H1 (cell line): ENCODE data around the gene LDHB. TPM values are rescaled to one million over a fixed set of nuclear protein-coding genes. Genes with fewer than 3 reads are reported as not detected.

Source experiments
- CTCF ChIA-PET: fragments of 300-600 bp; sonication (Branson Sonifier 250); formaldehyde crosslinking; loops from one replicate; lab custom pipeline; 2021; ENCODE audit not compliant: partially characterized antibody; lab: Charles Lee
- POLR2A ChIA-PET: fragments of 300-600 bp; sonication (Branson Sonifier 250); formaldehyde crosslinking; loops from one replicate; lab custom pipeline; 2021; ENCODE audit warnings: inconsistent platforms; ENCODE audit not compliant: partially characterized antibody; lab: Charles Lee
- DNase-seq, 2 experiments: peaks; one replicate each; pipeline versions ENCODE4 v3.0.0 to v3.0.0-alpha.2; 2010 to 2022; ENCODE audit warnings: low spot score in 2 of 2, low read depth in 1 of 2, mixed read lengths in 1 of 2
- FAIRE-seq: peaks from 2 replicates; lab custom pipeline; 2011; peaks lifted over from hg19 to GRCh38; lab: Jason Lieb, UNC
- H2AFZ ChIP-seq: 2 replicates; pipeline ENCODE4 v1.8.1; 2012; ENCODE audit warnings: low read length, inconsistent platforms
- H2AK5ac ChIP-seq: 2 replicates; pipeline ENCODE4 v1.6.1; 2013; ENCODE audit warnings: low read depth, low read length
- H2BK120ac ChIP-seq: replicated peaks from 2 replicates; pipeline ENCODE3; 2013; ENCODE audit warnings: low read depth, low read length, inconsistent platforms
- H2BK12ac ChIP-seq: 2 replicates; pipeline ENCODE4 v1.6.1; 2013; ENCODE audit warnings: low read depth, low read length
- H2BK15ac ChIP-seq: 2 replicates; pipeline ENCODE4 v1.6.1; 2013; ENCODE audit warnings: low read length
- H2BK20ac ChIP-seq: 2 replicates; pipeline ENCODE4 v1.6.1; 2013; ENCODE audit warnings: low read length
- H2BK5ac ChIP-seq: 2 replicates; pipeline ENCODE4 v1.6.1; 2013; ENCODE audit warnings: low read depth, low read length
- H3K14ac ChIP-seq: 2 replicates; pipeline ENCODE4 v1.6.1; 2013; ENCODE audit warnings: inconsistent platforms; ENCODE audit not compliant: insufficient read length
- H3K18ac ChIP-seq: 2 replicates; pipeline ENCODE4 v1.6.1; 2013; ENCODE audit warnings: low read length; ENCODE audit errors: extremely low read depth
- H3K23ac ChIP-seq: 2 replicates; pipeline ENCODE4 v1.6.1; 2013; ENCODE audit warnings: inconsistent platforms; ENCODE audit not compliant: insufficient read length
- H3K23me2 ChIP-seq: 2 replicates; pipeline ENCODE4 v1.6.1; 2013; ENCODE audit warnings: low read depth, low read length
- H3K27ac ChIP-seq: 2 replicates; pipeline ENCODE4 v1.6.1; 2011; ENCODE audit warnings: low read depth, low read length, inconsistent platforms
- H3K27me3 ChIP-seq, 4 experiments: replicated peaks in 1 of 4; 1 replicate in 1 of 4; 2 replicates in 3 of 4; pipeline versions ENCODE4 v1.6.1 to v1.8.1; 2011 to 2013; ENCODE audit warnings: low read length in 3 of 4, mild to moderate bottlenecking in 3 of 4, inconsistent platforms in 2 of 4, mixed read lengths in 2 of 4, moderate library complexity in 1 of 4; ENCODE audit not compliant: control insufficient read depth in 3 of 4, insufficient read depth in 3 of 4; ENCODE audit errors: extremely low read depth in 1 of 4
- H3K36me3 ChIP-seq, 4 experiments: 2 replicates each; pipeline versions ENCODE4 v1.6.1 to v1.8.1; 2011 to 2013; ENCODE audit warnings: mild to moderate bottlenecking in 4 of 4, low read length in 3 of 4, moderate library complexity in 2 of 4, control low read depth in 1 of 4, inconsistent platforms in 1 of 4; ENCODE audit not compliant: insufficient read depth in 4 of 4, control insufficient read depth in 2 of 4
- H3K4ac ChIP-seq: replicated peaks from 2 replicates; pipeline ENCODE3; 2013; ENCODE audit warnings: low read length, low read depth, mixed read lengths, inconsistent platforms; ENCODE audit not compliant: insufficient read length
- H3K4me1 ChIP-seq, 4 experiments: replicated peaks in 1 of 4; 1 replicate in 1 of 4; 2 replicates in 3 of 4; pipeline versions ENCODE4 v1.6.1 to v1.8.1; 2011 to 2013; ENCODE audit warnings: low read length in 3 of 4, inconsistent platforms in 2 of 4, mixed read lengths in 1 of 4; ENCODE audit not compliant: insufficient read depth in 4 of 4, control insufficient read depth in 3 of 4
- H3K4me2 ChIP-seq, 2 experiments: 2 replicates each; pipeline versions ENCODE4 v1.6.1 to v1.8.1; 2011 to 2013; ENCODE audit warnings: low read depth in 2 of 2, low read length in 2 of 2, control low read depth in 1 of 2, inconsistent platforms in 1 of 2, mild to moderate bottlenecking in 1 of 2; ENCODE audit not compliant: insufficient read depth in 1 of 2
- H3K4me3 ChIP-seq, 4 experiments: fragments of 200-600, 300-600 bp in 1 of 4; sonication (generic), shearing (Covaris generic), sonication (Bioruptor Twin) in 1 of 4; 2 replicates each; pipeline versions ENCODE4 v1.5.1 to v1.8.1; 2011 to 2016; ENCODE audit warnings: low read length in 4 of 4, low read depth in 3 of 4, control low read depth in 2 of 4, inconsistent platforms in 2 of 4, mild to moderate bottlenecking in 2 of 4, mixed read lengths in 1 of 4, moderate library complexity in 1 of 4; ENCODE audit not compliant: insufficient read depth in 2 of 4; ENCODE audit errors: extremely low read depth in 1 of 4
- H3K56ac ChIP-seq: replicated peaks from 2 replicates; pipeline ENCODE3; 2013; ENCODE audit warnings: low read depth, mild to moderate bottlenecking, mixed read lengths, low read length, inconsistent platforms; ENCODE audit not compliant: insufficient read length
- H3K79me1 ChIP-seq: 2 replicates; pipeline ENCODE4 v1.6.1; 2013; ENCODE audit warnings: low read depth, low read length, control low read depth
- H3K79me2 ChIP-seq, 2 experiments: 2 replicates each; pipeline versions ENCODE4 v1.6.1 to v1.8.1; 2012 to 2013; ENCODE audit warnings: low read length in 2 of 2, mild to moderate bottlenecking in 2 of 2, inconsistent platforms in 1 of 2; ENCODE audit not compliant: insufficient read depth in 2 of 2, control insufficient read depth in 1 of 2
- H3K9ac ChIP-seq, 4 experiments: replicated peaks in 1 of 4; 1 replicate in 1 of 4; 2 replicates in 3 of 4; pipeline versions ENCODE4 v1.6.1 to v1.8.1; 2011 to 2013; ENCODE audit warnings: low read depth in 3 of 4, low read length in 3 of 4, control low read depth in 2 of 4, mild to moderate bottlenecking in 2 of 4, moderate library complexity in 2 of 4, inconsistent platforms in 1 of 4; ENCODE audit errors: extremely low read depth in 1 of 4
- H3K9me3 ChIP-seq, 2 experiments: 2 replicates each; pipeline versions ENCODE4 v1.6.1 to v1.8.1; 2012 to 2013; ENCODE audit warnings: mild to moderate bottlenecking in 2 of 2, moderate library complexity in 2 of 2, control low read depth in 1 of 2, inconsistent platforms in 1 of 2, low read depth in 1 of 2, low read length in 1 of 2, mixed read lengths in 1 of 2; ENCODE audit not compliant: insufficient read depth in 2 of 2
- H4K20me1 ChIP-seq, 2 experiments: replicated peaks in 1 of 2; 2 replicates each; pipeline versions ENCODE3 to v1.8.1; 2011 to 2013; ENCODE audit warnings: inconsistent platforms in 2 of 2, low read length in 2 of 2, mild to moderate bottlenecking in 1 of 2; ENCODE audit not compliant: insufficient read depth in 2 of 2, control insufficient read depth in 1 of 2
- H4K5ac ChIP-seq: 2 replicates; pipeline ENCODE4 v1.6.1; 2013; ENCODE audit warnings: low read length, low read depth, mixed read lengths, inconsistent platforms; ENCODE audit not compliant: insufficient read length
- H4K8ac ChIP-seq: 2 replicates; pipeline ENCODE4 v1.8.0; 2013; ENCODE audit warnings: mild to moderate bottlenecking, moderate library complexity, low read length, inconsistent platforms; ENCODE audit not compliant: insufficient read depth; ENCODE audit errors: extremely low read depth
- H4K91ac ChIP-seq: replicated peaks from 2 replicates; pipeline ENCODE3; 2013; ENCODE audit warnings: low read length, mixed read lengths, inconsistent platforms; ENCODE audit not compliant: insufficient read length
- HDAC2 ChIP-seq, 2 experiments: fragments of 300-600 bp in 1 of 2; sonication (generic) in 1 of 2; IDR thresholded peaks; 2 replicates each; pipeline ENCODE4 v1.6.1; 2011 to 2012; ENCODE audit warnings: low read depth in 2 of 2, low read length in 2 of 2, mild to moderate bottlenecking in 2 of 2, moderate library complexity in 2 of 2, borderline replicate concordance in 1 of 2, inconsistent platforms in 1 of 2
- POLR2A ChIP-seq, 2 experiments: IDR thresholded peaks; 1 replicate in 1 of 2; 2 replicates in 1 of 2; pipeline ENCODE4 v1.6.1; 2011; ENCODE audit warnings: low read depth in 2 of 2, low read length in 2 of 2, mild to moderate bottlenecking in 2 of 2; ENCODE audit errors: control extremely low read depth in 1 of 2
- TEAD4 ChIP-seq: IDR thresholded peaks from 2 replicates; pipeline ENCODE4 v1.6.1; 2012; ENCODE audit warnings: low read depth, low read length, inconsistent platforms, mixed read lengths
- ZNF274 ChIP-seq: IDR thresholded peaks from 2 replicates; pipeline ENCODE4 v1.7.0; 2012; ENCODE audit warnings: low read length, borderline replicate concordance; ENCODE audit errors: extremely low read depth
- polyA plus RNA-seq, 7 experiments: library from polyadenylated mRNA; depleted of rRNA in 3 of 7; stranded (reverse) in 5 of 7; unstranded in 2 of 7; fragments of >200 nt in 5 of 7; fragments of 200-250 nt in 2 of 7; gene quantifications; 1 replicate in 5 of 7; 2 replicates in 1 of 7; 4 replicates in 1 of 7; pipeline versions ENCODE4 v1.2.1 to v1.2.3, GENCODE V29; 2011 to 2013; ENCODE audit warnings: missing spikeins in 2 of 7, mixed read lengths in 2 of 7
- total RNA-seq: library from RNA; stranded (reverse); fragmentation: NEBNext Ultra II Directional; extraction: Animal tissue kit (Norgen Biotek cat#: 25700); gene quantifications from 2 replicates; pipeline ENCODE4 v1.2.1, GENCODE V29; 2021

LDHB gene
- total and polyA plus RNA-seq, 2 of the 8 experiments (the other 6 are each of a cell fraction or from before 2014, with no cell fraction given) = 1,177 to 1,781 TPM

DNA sequence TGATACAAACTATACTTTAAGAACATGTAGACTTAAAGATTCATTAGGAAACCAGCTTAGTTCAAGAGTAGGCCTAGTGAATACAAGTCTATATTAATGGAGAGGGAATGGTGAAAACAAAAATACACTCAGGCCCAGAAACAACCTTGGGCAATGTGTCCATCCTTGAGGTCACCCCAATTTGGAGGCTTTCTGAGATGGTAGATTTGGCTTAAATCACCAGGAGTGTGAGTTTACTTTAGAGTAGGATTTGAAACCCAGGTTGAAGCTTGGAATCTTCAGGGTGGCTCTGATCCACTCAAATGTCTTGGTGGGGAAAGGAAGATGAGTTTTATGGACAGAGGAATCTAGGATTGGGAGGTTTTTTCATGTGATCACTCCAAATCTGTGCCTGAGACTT lies 10.5 kb downstream of the LDHB start:
- H3K23ac ChIP-seq = no peak overlapping the region
- H4K8ac ChIP-seq = no peak overlapping the region
- no peak overlapping the region for H2BK20ac ChIP-seq
- no peaks in the 10 kb centered on the region for H3K23me2 ChIP-seq
- H3K79me2 ChIP-seq = peaks cover 0 to 77% of the 10 kb centered on the region in 2 experiments; a peak in 3 of 4 replicates
- H2BK120ac ChIP-seq = no peak overlapping the region
- ChIA-PET CTCF (interaction anchor here (0.7 kb wide), 1 partner anchor 33 kb away, joined by 3 read pairs; no protein-coding TSS in a partner anchor), POLR2A (interaction anchor here (0.6 to 10.4 kb wide), 8 partner anchors 7 to 1471 kb away, joined by 3 to 123 read pairs (median 6); partner anchors contain the start of gene LDHB)
- TF ChIP-seq POLR2A (IDR thresholded peaks at IDR 0.05; ENCODE audit: control extremely low read depth in 1 of 2, low read depth in 2 of 2, low read length in 2 of 2) = peak in 1 of 2 experiments; percentile 56; a peak in 1 of 3 replicates
- no peak for TF ChIP-seq HDAC2 (IDR thresholded peaks at IDR 0.05; ENCODE audit: borderline replicate concordance in 1 of 2, low read depth in 2 of 2, low read length in 2 of 2)
- no peak for TF ChIP-seq TEAD4
- no peak for TF ChIP-seq ZNF274
- no peak overlapping the region for H3K4me2 ChIP-seq
- H2AFZ ChIP-seq = no peak overlapping the region
- peaks cover 38 to 98% (median 79%) of the 10 kb centered on the region in 4 experiments for H3K36me3 ChIP-seq
- peaks cover 0 to 4% (median 3%) of the 10 kb centered on the region in 4 experiments; a peak in 4 of 7 replicates for H3K4me1 ChIP-seq
- peak overlapping the region; percentile 18; the same call in 1 of the 2 replicates for H3K27ac ChIP-seq
- no peak overlapping the region for H4K5ac ChIP-seq
- no peak overlapping the region for H4K91ac ChIP-seq
- H2AK5ac ChIP-seq = no peak overlapping the region
- H3K79me1 ChIP-seq = peaks cover 9% of the 10 kb centered on the region
- no peak for FAIRE-seq
- H3K4ac ChIP-seq = no peak overlapping the region
- no peaks in the 10 kb centered on the region for H3K9me3 ChIP-seq
- H3K14ac ChIP-seq = no peak overlapping the region
- H3K18ac ChIP-seq = no peak overlapping the region
- no peak overlapping the region for H2BK15ac ChIP-seq
- H3K56ac ChIP-seq = no peak overlapping the region
- no peak overlapping the region for H2BK5ac ChIP-seq
- no peak for DNase-seq
- H3K27me3 ChIP-seq = no peaks in the 10 kb centered on the region
- H4K20me1 ChIP-seq = peaks cover 13 to 18% of the 10 kb centered on the region in 2 experiments
- no peak overlapping the region for H3K9ac ChIP-seq
- no peak overlapping the region for H2BK12ac ChIP-seq
- no peak overlapping the region for H3K4me3 ChIP-seq
